Body of pancreas (tissue), 4 donors: ENCODE data around the gene C1QTNF9B.
"Not testable (repeated sequence)": the region's sequence is repeated elsewhere in the genome, so short reads cannot be mapped to it uniquely, and the experiment has no call there.

Source experiments
- POLR2A ChIP-seq, 3 donors: fragments of 450-650 bp; IDR thresholded peaks; one replicate each; pipeline ENCODE4 v1.6.1; 2016; ENCODE audit warnings: antibody characterized with exemption in 3 of 3, mild to moderate bottlenecking in 2 of 3
- TF ChIP-seq, protein P1 (sequence below), 7 experiments: fragments of 450-650 bp in 4 of 7; fragments of 200-600 bp in 3 of 7; sonication (generic) in 3 of 7; IDR thresholded peaks; one replicate each; pipeline ENCODE4 v1.5.1; 2016 to 2019; ENCODE audit warnings: antibody characterized with exemption in 7 of 7

DNA sequence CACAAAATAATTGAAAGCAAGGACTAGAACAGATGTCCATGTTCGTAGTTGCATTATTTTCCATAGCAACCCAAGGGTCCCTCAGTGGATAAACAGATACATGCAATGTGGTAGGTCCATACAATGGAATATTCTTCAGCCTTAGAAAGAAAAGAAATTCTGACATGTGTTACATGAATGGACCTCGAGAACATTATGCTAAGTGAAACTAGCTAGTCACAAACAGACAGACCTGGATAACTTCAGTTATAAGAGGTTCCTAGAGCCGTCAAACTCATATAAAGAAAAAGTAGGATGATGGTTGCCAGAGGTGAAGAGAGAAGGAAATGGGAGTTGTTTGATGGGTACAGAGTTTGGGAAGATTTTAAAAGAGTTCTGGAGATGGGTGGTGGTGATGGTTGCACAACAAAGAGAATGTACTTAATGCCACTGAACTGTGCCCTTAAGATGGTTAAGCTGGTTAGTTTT is at the start of gene C1QTNF9B:
- TF ChIP-seq, protein P1, sequence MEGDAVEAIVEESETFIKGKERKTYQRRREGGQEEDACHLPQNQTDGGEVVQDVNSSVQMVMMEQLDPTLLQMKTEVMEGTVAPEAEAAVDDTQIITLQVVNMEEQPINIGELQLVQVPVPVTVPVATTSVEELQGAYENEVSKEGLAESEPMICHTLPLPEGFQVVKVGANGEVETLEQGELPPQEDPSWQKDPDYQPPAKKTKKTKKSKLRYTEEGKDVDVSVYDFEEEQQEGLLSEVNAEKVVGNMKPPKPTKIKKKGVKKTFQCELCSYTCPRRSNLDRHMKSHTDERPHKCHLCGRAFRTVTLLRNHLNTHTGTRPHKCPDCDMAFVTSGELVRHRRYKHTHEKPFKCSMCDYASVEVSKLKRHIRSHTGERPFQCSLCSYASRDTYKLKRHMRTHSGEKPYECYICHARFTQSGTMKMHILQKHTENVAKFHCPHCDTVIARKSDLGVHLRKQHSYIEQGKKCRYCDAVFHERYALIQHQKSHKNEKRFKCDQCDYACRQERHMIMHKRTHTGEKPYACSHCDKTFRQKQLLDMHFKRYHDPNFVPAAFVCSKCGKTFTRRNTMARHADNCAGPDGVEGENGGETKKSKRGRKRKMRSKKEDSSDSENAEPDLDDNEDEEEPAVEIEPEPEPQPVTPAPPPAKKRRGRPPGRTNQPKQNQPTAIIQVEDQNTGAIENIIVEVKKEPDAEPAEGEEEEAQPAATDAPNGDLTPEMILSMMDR (IDR thresholded peaks at IDR 0.05): not testable (repeated sequence)
- TF ChIP-seq POLR2A (IDR thresholded peaks at IDR 0.05): not testable (repeated sequence)
